ENCODE data around the gene CDH12. TPM values are rescaled to one million over a fixed set of nuclear protein-coding genes. Genes with fewer than 3 reads are reported as not detected.

Gene CDH12
- total RNA-seq, 5 donors from 2014 or later (not counting 1 experiment from before 2014, with no cell fraction given), result not detected

DNA sequence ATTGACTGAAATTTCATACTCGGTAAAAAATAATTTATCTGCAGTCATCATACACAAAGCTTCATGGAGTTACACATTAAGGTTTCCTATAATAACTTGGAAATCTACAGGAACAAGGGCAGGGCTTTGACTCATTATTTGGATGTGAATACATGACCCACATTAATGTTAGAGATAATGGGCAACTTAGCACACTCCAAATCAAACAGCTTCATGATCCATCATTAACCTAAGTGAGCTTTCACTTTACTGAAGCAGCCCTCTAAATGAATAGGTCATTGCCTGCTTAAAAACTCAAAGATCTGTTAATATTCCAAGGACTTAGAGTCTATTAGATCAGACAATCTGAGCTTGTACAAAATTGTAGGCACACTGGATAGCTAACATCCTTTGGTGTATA is 9.0 kb downstream of the CDH12 start:
- H3K4me3 ChIP-seq (ENCODE audit: control insufficient read depth in 1 of 2, extremely low read depth in 1 of 2, low read length in 1 of 2), result no peak overlapping the region
- DNase-seq (no peak), ATAC-seq (replicated peaks in 1 of 4) (no peak)
- no peaks in the 10 kb centered on the region for H3K27me3 ChIP-seq (replicated peaks in 1 of 2; ENCODE audit: control insufficient read depth in 2 of 2, extremely low read depth in 1 of 2, insufficient read depth in 2 of 2, low read length in 1 of 2)
- peaks cover 20 to 38% (median 23%) of the 10 kb centered on the region in 3 donors for H3K9me3 Mint-ChIP-seq
- ChIA-PET CTCF (no interaction called here), POLR2A (no interaction called here)
- H3K36me3 ChIP-seq (ENCODE audit: control insufficient read depth in 2 of 2, extremely low read depth in 1 of 2, insufficient read depth in 1 of 2, low read length in 1 of 2), result no peaks in the 10 kb centered on the region
- H3K4me1 Mint-ChIP-seq, result no peaks in the 10 kb centered on the region
- H3K4me1 ChIP-seq (ENCODE audit: control insufficient read depth in 1 of 2, extremely low read depth in 1 of 2, insufficient read depth in 2 of 2, low read length in 2 of 2), result no peaks in the 10 kb centered on the region
- H3K9me3 ChIP-seq, result no peaks in the 10 kb centered on the region
- no CpG with 5 or more reads among the region's 1 CpG for WGBS (ENCODE audit: insufficient coverage)
- no peaks in the 10 kb centered on the region for H3K36me3 Mint-ChIP-seq
- H3K27me3 Mint-ChIP-seq, result no peaks in the 10 kb centered on the region
- H3K27ac Mint-ChIP-seq, result no peak overlapping the region
- no peak overlapping the region for H3K4me3 Mint-ChIP-seq
- H3K27ac ChIP-seq (ENCODE audit: low read length), result no peak overlapping the region

DNA sequence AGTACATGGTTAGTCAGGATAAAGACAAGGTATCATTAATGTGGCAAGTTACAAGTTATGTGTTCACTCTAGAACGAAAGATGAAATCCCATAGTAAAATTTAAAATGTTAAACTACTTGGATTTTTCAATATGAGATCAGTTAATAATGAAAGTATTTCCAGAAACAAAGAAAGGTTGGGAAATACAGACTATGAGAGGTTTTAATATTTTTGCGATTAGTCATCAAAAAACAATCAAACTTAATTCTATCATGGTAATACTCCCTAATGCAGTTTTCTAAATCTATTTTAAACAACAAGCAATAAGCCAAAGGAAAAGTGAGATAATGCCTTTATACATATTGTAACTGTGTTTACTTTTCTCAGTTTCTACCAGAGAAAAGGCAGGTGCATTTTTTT is 10.6 kb downstream of the CDH12 start:
- H3K36me3 ChIP-seq (ENCODE audit: control insufficient read depth in 2 of 2, extremely low read depth in 1 of 2, insufficient read depth in 1 of 2, low read length in 1 of 2), result no peaks in the 10 kb centered on the region
- H3K4me1 Mint-ChIP-seq, result no peaks in the 10 kb centered on the region
- ATAC-seq (replicated peaks in 1 of 4), result no peak

DNA sequence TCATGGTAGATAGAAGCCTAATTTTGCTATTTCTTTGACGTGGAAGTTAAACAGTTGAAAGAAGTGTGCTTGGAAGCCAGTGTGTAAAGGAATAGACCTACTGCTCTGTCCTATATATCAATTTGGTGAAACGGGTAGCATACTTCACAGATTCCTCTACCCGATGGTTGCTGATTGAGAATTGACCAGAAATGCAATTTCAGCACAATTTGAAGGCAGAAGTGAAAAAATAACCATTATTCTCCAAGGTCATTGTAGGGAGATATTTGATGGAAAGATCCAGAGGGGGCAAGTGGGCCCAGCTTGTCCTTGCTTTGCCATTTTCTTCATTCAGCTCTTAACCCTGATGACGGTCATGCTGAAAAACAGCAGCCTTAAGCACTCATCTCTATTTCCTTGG is 15.3 kb downstream of the CDH12 start:
- CTCF ChIA-PET, result no interaction called here
- H3K4me3 Mint-ChIP-seq, result no peak overlapping the region

More for the DNA sequence above, 10.6 kb downstream of the CDH12 start:
- WGBS (ENCODE audit: insufficient coverage), result no CpG with 5 or more reads among the region's 2 CpGs
- DNase-seq, result no peak
- Histone ChIP-seq H3K9me3 (peaks cover 3% of the 10 kb centered on the region), H3K27me3 (replicated peaks in 1 of 2; ENCODE audit: control insufficient read depth in 2 of 2, extremely low read depth in 1 of 2, insufficient read depth in 2 of 2, low read length in 1 of 2) (no peaks in the 10 kb centered on the region), H3K4me3 (ENCODE audit: control insufficient read depth in 1 of 2, extremely low read depth in 1 of 2, low read length in 1 of 2) (no peak overlapping the region), H3K4me1 (ENCODE audit: control insufficient read depth in 1 of 2, extremely low read depth in 1 of 2, insufficient read depth in 2 of 2, low read length in 2 of 2) (no peaks in the 10 kb centered on the region), H3K27ac (ENCODE audit: low read length) (no peak overlapping the region)
- POLR2A ChIA-PET, result no interaction called here
- Mint-ChIP-seq H3K4me3 (no peak overlapping the region), H3K27ac (no peak overlapping the region), H3K36me3 (no peaks in the 10 kb centered on the region), H3K27me3 (no peaks in the 10 kb centered on the region), H3K9me3 (peaks cover 17 to 28% (median 20%) of the 10 kb centered on the region in 3 donors)
- CTCF ChIA-PET, result no interaction called here

DNA sequence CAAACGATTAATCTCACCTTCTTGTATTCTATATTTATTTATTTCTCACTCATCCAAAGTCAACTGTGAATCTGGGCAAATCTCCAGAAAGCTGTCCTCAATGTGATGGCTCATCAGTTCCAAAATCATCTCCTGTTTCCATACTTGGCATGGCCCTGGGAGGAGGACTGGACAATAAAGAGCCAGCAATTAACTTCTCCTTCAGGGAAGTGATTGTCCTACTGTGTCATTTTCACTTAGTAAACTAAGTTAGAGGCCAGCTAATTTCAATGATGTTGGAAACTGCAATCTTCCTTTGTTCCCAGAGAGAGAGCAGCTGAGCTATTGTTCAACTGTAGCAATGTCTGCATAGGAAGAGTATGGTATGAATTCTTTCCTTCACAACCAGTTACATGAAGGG is 17.5 kb downstream of the CDH12 start:
- ChIA-PET POLR2A (no interaction called here), CTCF (no interaction called here)
- DNase-seq (no peak), ATAC-seq (replicated peaks in 1 of 4) (no peak)
- no peaks in the 10 kb centered on the region for H3K27me3 ChIP-seq (replicated peaks in 1 of 2; ENCODE audit: control insufficient read depth in 2 of 2, extremely low read depth in 1 of 2, insufficient read depth in 2 of 2, low read length in 1 of 2)
- H3K4me1 ChIP-seq (ENCODE audit: control insufficient read depth in 1 of 2, extremely low read depth in 1 of 2, insufficient read depth in 2 of 2, low read length in 2 of 2), result no peaks in the 10 kb centered on the region
- H3K9me3 ChIP-seq, result peaks cover 3% of the 10 kb centered on the region
- H3K36me3 Mint-ChIP-seq, result no peaks in the 10 kb centered on the region
- 83% methylated on average over 1 of the region's 1 CpG for WGBS (ENCODE audit: insufficient coverage)
- H3K36me3 ChIP-seq (ENCODE audit: control insufficient read depth in 2 of 2, extremely low read depth in 1 of 2, insufficient read depth in 1 of 2, low read length in 1 of 2), result no peaks in the 10 kb centered on the region
- no peak overlapping the region for H3K27ac Mint-ChIP-seq
- no peaks in the 10 kb centered on the region for H3K4me1 Mint-ChIP-seq
- H3K27me3 Mint-ChIP-seq, result no peaks in the 10 kb centered on the region
- H3K9me3 Mint-ChIP-seq, result peaks cover 2 to 9% (median 6%) of the 10 kb centered on the region in 3 donors
- no peak overlapping the region for H3K27ac ChIP-seq (ENCODE audit: low read length)
- H3K4me3 Mint-ChIP-seq, result no peak overlapping the region
- H3K4me3 ChIP-seq (ENCODE audit: control insufficient read depth in 1 of 2, extremely low read depth in 1 of 2, low read length in 1 of 2), result no peak overlapping the region

More for the DNA sequence above, 15.3 kb downstream of the CDH12 start:
- Histone ChIP-seq H3K27ac (ENCODE audit: low read length) (no peak overlapping the region), H3K4me1 (ENCODE audit: control insufficient read depth in 1 of 2, extremely low read depth in 1 of 2, insufficient read depth in 2 of 2, low read length in 2 of 2) (no peaks in the 10 kb centered on the region), H3K4me3 (ENCODE audit: control insufficient read depth in 1 of 2, extremely low read depth in 1 of 2, low read length in 1 of 2) (no peak overlapping the region), H3K36me3 (ENCODE audit: control insufficient read depth in 2 of 2, extremely low read depth in 1 of 2, insufficient read depth in 1 of 2, low read length in 1 of 2) (no peaks in the 10 kb centered on the region), H3K9me3 (peaks cover 3% of the 10 kb centered on the region), H3K27me3 (replicated peaks in 1 of 2; ENCODE audit: control insufficient read depth in 2 of 2, extremely low read depth in 1 of 2, insufficient read depth in 2 of 2, low read length in 1 of 2) (no peaks in the 10 kb centered on the region)
- Mint-ChIP-seq H3K4me1 (no peaks in the 10 kb centered on the region), H3K27ac (no peak overlapping the region), H3K27me3 (no peaks in the 10 kb centered on the region), H3K36me3 (no peaks in the 10 kb centered on the region), H3K9me3 (peaks cover 12 to 19% (median 17%) of the 10 kb centered on the region in 3 donors)
- no CpG with 5 or more reads among the region's 4 CpGs for WGBS (ENCODE audit: insufficient coverage)
- POLR2A ChIA-PET, result no interaction called here
- ATAC-seq (replicated peaks in 1 of 4) (no peak), DNase-seq (no peak)

DNA sequence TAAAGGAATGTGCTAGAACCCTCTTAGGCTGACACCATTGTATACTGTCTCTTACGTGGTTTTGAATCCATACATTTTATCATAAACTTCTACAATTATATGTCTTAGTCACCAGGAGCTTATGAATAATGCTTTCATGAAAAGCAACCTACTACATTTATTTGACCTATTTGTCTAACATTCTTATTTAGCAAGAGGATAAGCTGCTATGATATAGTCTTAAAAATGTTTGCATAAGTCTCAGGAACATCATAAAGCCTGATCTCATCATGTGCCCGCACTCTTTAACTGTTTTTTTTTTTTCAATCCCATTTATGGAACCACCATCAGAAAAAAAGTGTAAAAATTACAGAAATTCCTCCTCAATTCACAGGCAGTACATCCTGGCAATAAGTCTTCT is 59.7 kb downstream of the CDH12 start:
- Mint-ChIP-seq H3K27me3 (no peaks in the 10 kb centered on the region), H3K36me3 (no peaks in the 10 kb centered on the region), H3K27ac (no peak overlapping the region), H3K9me3 (peaks cover 3 to 9% (median 8%) of the 10 kb centered on the region in 3 donors), H3K4me3 (no peak overlapping the region), H3K4me1 (no peaks in the 10 kb centered on the region)
- no peak overlapping the region for H3K27ac ChIP-seq (ENCODE audit: low read length)
- DNase-seq (no peak), ATAC-seq (replicated peaks in 1 of 4) (no peak)
- no peak overlapping the region for H3K4me3 ChIP-seq (ENCODE audit: control insufficient read depth in 1 of 2, extremely low read depth in 1 of 2, low read length in 1 of 2)
- H3K36me3 ChIP-seq (ENCODE audit: control insufficient read depth in 2 of 2, extremely low read depth in 1 of 2, insufficient read depth in 1 of 2, low read length in 1 of 2), result no peaks in the 10 kb centered on the region
- WGBS (ENCODE audit: insufficient coverage), result no CpG with 5 or more reads among the region's 2 CpGs
- CTCF ChIA-PET, result no interaction called here
- H3K4me1 ChIP-seq (ENCODE audit: control insufficient read depth in 1 of 2, extremely low read depth in 1 of 2, insufficient read depth in 2 of 2, low read length in 2 of 2), result no peaks in the 10 kb centered on the region
- H3K27me3 ChIP-seq (replicated peaks in 1 of 2; ENCODE audit: control insufficient read depth in 2 of 2, extremely low read depth in 1 of 2, insufficient read depth in 2 of 2, low read length in 1 of 2), result no peaks in the 10 kb centered on the region
- peaks cover 3% of the 10 kb centered on the region for H3K9me3 ChIP-seq
- POLR2A ChIA-PET, result no interaction called here

DNA sequence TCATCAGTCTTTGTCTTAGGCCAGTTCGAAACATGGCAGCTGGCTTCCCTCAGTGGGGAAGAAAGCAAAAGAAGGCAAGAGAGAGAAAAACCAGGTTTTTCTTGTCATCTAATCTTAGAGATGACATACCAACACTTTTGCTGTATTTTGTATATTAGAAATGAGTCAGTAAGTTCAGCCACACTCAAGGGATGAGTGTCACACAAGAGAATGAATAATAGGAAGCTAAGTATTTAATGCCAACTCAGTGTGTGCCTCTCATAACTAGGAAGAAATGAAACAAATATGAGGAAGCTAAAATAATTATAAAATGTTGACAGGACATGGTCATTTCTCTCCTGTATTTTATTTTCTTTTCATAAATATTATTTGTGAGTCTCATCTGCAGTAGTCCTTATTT is 65.3 kb downstream of the CDH12 start:
- no CpG with 5 or more reads among the region's 1 CpG for WGBS (ENCODE audit: insufficient coverage)
- ChIA-PET CTCF (no interaction called here), POLR2A (no interaction called here)
- Mint-ChIP-seq H3K27ac (no peak overlapping the region), H3K9me3 (peaks cover 12 to 22% (median 19%) of the 10 kb centered on the region in 3 donors), H3K4me1 (no peaks in the 10 kb centered on the region), H3K4me3 (no peak overlapping the region), H3K27me3 (no peaks in the 10 kb centered on the region), H3K36me3 (no peaks in the 10 kb centered on the region)
- H3K9me3 ChIP-seq, result peaks cover 2% of the 10 kb centered on the region
- no peak overlapping the region for H3K27ac ChIP-seq (ENCODE audit: low read length)
- H3K4me3 ChIP-seq (ENCODE audit: control insufficient read depth in 1 of 2, extremely low read depth in 1 of 2, low read length in 1 of 2), result no peak overlapping the region
- no peaks in the 10 kb centered on the region for H3K27me3 ChIP-seq (replicated peaks in 1 of 2; ENCODE audit: control insufficient read depth in 2 of 2, extremely low read depth in 1 of 2, insufficient read depth in 2 of 2, low read length in 1 of 2)
- no peaks in the 10 kb centered on the region for H3K4me1 ChIP-seq (ENCODE audit: control insufficient read depth in 1 of 2, extremely low read depth in 1 of 2, insufficient read depth in 2 of 2, low read length in 2 of 2)
- DNase-seq (no peak), ATAC-seq (replicated peaks in 1 of 4) (no peak)
- H3K36me3 ChIP-seq (ENCODE audit: control insufficient read depth in 2 of 2, extremely low read depth in 1 of 2, insufficient read depth in 1 of 2, low read length in 1 of 2), result no peaks in the 10 kb centered on the region

DNA sequence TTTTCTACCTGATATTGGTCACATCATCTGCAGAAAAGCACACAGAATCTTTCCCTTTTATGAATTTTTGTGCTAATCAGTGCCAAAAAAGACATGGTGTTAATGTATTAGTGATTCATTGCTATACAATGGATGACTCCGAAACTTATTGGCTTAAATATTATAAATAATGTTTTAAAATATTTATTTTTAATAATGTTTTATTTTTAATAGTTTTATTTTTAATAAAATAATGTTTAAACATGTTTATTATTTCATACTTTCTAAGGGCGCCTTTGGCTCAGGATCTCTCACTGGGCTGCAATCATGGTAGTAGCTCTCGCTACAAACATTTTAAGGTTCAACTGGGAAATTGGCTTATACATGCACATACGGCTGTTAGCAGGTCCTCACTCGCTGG is 65.7 kb downstream of the CDH12 start:
- POLR2A ChIA-PET, result no interaction called here
- H3K4me3 Mint-ChIP-seq, result no peak overlapping the region
- H3K27me3 Mint-ChIP-seq, result no peaks in the 10 kb centered on the region
- no peaks in the 10 kb centered on the region for H3K4me1 Mint-ChIP-seq
- no peaks in the 10 kb centered on the region for H3K4me1 ChIP-seq (ENCODE audit: control insufficient read depth in 1 of 2, extremely low read depth in 1 of 2, insufficient read depth in 2 of 2, low read length in 2 of 2)
- H3K27me3 ChIP-seq (replicated peaks in 1 of 2; ENCODE audit: control insufficient read depth in 2 of 2, extremely low read depth in 1 of 2, insufficient read depth in 2 of 2, low read length in 1 of 2), result no peaks in the 10 kb centered on the region
- DNase-seq, result no peak
- peaks cover 2% of the 10 kb centered on the region for H3K9me3 ChIP-seq
- whole genome bisulfite sequencing (ENCODE audit: insufficient coverage), result 100% methylated on average over 1 of the region's 5 CpGs
- no peak overlapping the region for H3K4me3 ChIP-seq (ENCODE audit: control insufficient read depth in 1 of 2, extremely low read depth in 1 of 2, low read length in 1 of 2)
- H3K36me3 Mint-ChIP-seq, result no peaks in the 10 kb centered on the region
- H3K9me3 Mint-ChIP-seq, result peaks cover 12 to 23% (median 19%) of the 10 kb centered on the region in 3 donors
- no peak overlapping the region for H3K27ac Mint-ChIP-seq
- no peaks in the 10 kb centered on the region for H3K36me3 ChIP-seq (ENCODE audit: control insufficient read depth in 2 of 2, extremely low read depth in 1 of 2, insufficient read depth in 1 of 2, low read length in 1 of 2)
- CTCF ChIA-PET, result no interaction called here
- ATAC-seq (replicated peaks in 1 of 4), result no peak
- no peak overlapping the region for H3K27ac ChIP-seq (ENCODE audit: low read length)

Measured in T-cell (primary cell).